ENCODE data around the gene TBC1D17.
A peak's percentile ranks its signal among the peaks of the same experiment; 100 is the strongest.

Gene TBC1D17

GRCh38 chr19:49879243-49879963 is 1.9 kb downstream of the TBC1D17 start:
- DNase-seq = peak; percentile 65

- DNase-seq = no peak
Observed at GRCh38 chr19:49880162-49880869, 2.8 kb downstream of the TBC1D17 start.

GRCh38 chr19:49881186-49881585 is 3.7 kb downstream of the TBC1D17 start:
- DNase-seq = no peak

- DNase-seq = peak; percentile 39
Observed at GRCh38 chr19:49881672-49882394, 4.3 kb downstream of the TBC1D17 start.

GRCh38 chr19:49882643-49883042 is 5.1 kb downstream of the TBC1D17 start:
- DNase-seq = no peak

GRCh38 chr19:49883094-49883493 is 5.6 kb downstream of the TBC1D17 start:
- no peak for DNase-seq

- DNase-seq = no peak
Observed at GRCh38 chr19:49884109-49884508, 6.6 kb downstream of the TBC1D17 start.

GRCh38 chr19:49884760-49885159 is 7.3 kb downstream of the TBC1D17 start:
- DNase-seq = no peak

GRCh38 chr19:49887037-49887664 is 9.6 kb downstream of the TBC1D17 start:
- no peak for DNase-seq

GRCh38 chr19:49887665-49888509 is 10.4 kb downstream of the TBC1D17 start:
- DNase-seq = no peak

GRCh38 chr19:49888510-49888824 is 11.0 kb downstream of the TBC1D17 start:
- no peak for DNase-seq

- no peak for DNase-seq
Observed at GRCh38 chr19:49889038-49889686, 11.7 kb downstream of the TBC1D17 start.

- peak; percentile 87 for DNase-seq
Observed at GRCh38 chr19:49889687-49890348, 12.3 kb downstream of the TBC1D17 start.

GRCh38 chr19:49890349-49891311 is 13.1 kb downstream of the TBC1D17 start:
- peak; percentile 58 for DNase-seq

GRCh38 chr19:49891393-49891792 is 13.9 kb downstream of the TBC1D17 start:
- DNase-seq = no peak

- DNase-seq = no peak
Observed at GRCh38 chr19:49892716-49893115, 15.2 kb downstream of the TBC1D17 start.

- no peak for DNase-seq
Observed at GRCh38 chr19:49894011-49894664, 16.6 kb downstream of the TBC1D17 start.

GRCh38 chr19:49894879-49895565 is 17.5 kb downstream of the TBC1D17 start:
- no peak for DNase-seq

Measured in hematopoietic multipotent progenitor cell treated with erythropoietin and hydrocortisone succinate and interleukin-3 and kit ligand, for 6 days (in vitro differentiated cells).